HL-60 (cell line): ENCODE results near the gene EPB41L3.

ENCODE experiments used
- DNase-seq, 2 experiments: peaks; one replicate each; pipeline ENCODE4 v3.0.0-alpha.2; 2010 to 2020; ENCODE audit warnings: low read depth in 1 of 2, low spot score in 1 of 2
- H3K27ac ChIP-seq: fragments of 250-450 bp; sonication (Bioruptor Pico); replicated peaks from 2 replicates; pipeline ENCODE4 v1.5.1; 2020; ENCODE audit warnings: mild to moderate bottlenecking, moderate library complexity
- H3K27me3 ChIP-seq: fragments of 250-450 bp; sonication (Bioruptor Pico); 2 replicates; pipeline ENCODE4 v1.5.1; 2021; ENCODE audit warnings: mild to moderate bottlenecking, moderate library complexity; ENCODE audit not compliant: insufficient read depth, poor library complexity, severe bottlenecking
- H3K4me3 ChIP-seq: replicated peaks from 2 replicates; pipeline ENCODE4 v1.5.1; 2011; ENCODE audit warnings: mild to moderate bottlenecking, control low read depth, low read length; ENCODE audit not compliant: insufficient read depth
- GABPA ChIP-seq: IDR thresholded peaks from 2 replicates; pipeline ENCODE4 v1.6.1; 2012; ENCODE audit warnings: low read depth
- POLR2AphosphoS5 ChIP-seq: IDR thresholded peaks from 2 replicates; pipeline ENCODE4 v1.6.1; 2012; ENCODE audit warnings: low read depth
- SPI1 ChIP-seq: IDR thresholded peaks from 2 replicates; pipeline ENCODE4 v1.6.1; 2012; ENCODE audit warnings: low read depth, mild to moderate bottlenecking, borderline replicate concordance
- TF ChIP-seq, protein P1 (sequence below): IDR thresholded peaks from one replicate; pipeline ENCODE4 v1.5.1; 2011; ENCODE audit warnings: low read length, control low read depth, inconsistent platforms; ENCODE audit not compliant: insufficient read depth
- TF ChIP-seq, protein P2 (sequence below): IDR thresholded peaks from 2 replicates; pipeline ENCODE4 v1.6.1; 2012; ENCODE audit warnings: low read depth; ENCODE audit not compliant: insufficient replicate concordance

Gene EPB41L3

DNA sequence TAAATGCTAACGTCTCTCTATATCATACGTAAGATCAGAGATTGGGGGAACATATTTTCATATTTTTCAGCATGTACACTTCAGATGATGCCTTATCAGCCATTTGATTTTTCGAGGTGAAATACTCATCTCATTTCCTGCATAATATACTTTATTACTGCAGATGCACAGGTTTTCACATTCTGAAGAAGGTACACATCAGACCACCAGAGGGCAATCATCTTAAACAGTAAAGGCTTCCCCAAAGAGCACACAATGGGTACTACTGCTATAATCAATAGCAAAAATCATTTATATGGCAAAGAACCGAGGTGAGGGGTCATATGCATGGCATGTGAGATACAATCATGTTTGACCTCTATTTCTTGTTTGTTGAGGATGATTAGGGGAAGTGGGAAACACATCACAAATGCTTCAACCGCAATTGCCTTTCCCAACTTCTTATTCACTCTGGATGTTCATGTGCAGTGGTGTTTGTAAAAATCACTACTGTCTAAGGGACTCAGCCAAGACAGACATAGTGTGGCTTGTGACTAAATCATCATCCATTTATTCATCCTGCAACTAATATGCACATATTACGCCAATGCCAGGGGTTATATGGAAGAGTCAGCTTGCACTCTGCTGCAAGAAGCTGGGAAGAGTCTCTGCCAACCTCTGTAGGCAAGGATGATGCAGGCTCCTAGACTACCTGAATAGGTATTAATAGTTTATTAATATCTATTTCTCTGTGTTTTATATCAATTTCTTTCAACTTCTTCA, 118.7 kb downstream of the EPB41L3 start:
- no peaks in the 10 kb centered on the region for H3K27me3 ChIP-seq
- TF ChIP-seq, protein P1, sequence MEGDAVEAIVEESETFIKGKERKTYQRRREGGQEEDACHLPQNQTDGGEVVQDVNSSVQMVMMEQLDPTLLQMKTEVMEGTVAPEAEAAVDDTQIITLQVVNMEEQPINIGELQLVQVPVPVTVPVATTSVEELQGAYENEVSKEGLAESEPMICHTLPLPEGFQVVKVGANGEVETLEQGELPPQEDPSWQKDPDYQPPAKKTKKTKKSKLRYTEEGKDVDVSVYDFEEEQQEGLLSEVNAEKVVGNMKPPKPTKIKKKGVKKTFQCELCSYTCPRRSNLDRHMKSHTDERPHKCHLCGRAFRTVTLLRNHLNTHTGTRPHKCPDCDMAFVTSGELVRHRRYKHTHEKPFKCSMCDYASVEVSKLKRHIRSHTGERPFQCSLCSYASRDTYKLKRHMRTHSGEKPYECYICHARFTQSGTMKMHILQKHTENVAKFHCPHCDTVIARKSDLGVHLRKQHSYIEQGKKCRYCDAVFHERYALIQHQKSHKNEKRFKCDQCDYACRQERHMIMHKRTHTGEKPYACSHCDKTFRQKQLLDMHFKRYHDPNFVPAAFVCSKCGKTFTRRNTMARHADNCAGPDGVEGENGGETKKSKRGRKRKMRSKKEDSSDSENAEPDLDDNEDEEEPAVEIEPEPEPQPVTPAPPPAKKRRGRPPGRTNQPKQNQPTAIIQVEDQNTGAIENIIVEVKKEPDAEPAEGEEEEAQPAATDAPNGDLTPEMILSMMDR: peak; percentile 59
- peak; percentile 34; the same call in 1 of the 2 replicates for TF ChIP-seq SPI1
- no peak for TF ChIP-seq GABPA
- peak; percentile 8 to 50 for DNase-seq
- no peak overlapping the region for H3K4me3 ChIP-seq
- H3K27ac ChIP-seq: no peak overlapping the region

DNA sequence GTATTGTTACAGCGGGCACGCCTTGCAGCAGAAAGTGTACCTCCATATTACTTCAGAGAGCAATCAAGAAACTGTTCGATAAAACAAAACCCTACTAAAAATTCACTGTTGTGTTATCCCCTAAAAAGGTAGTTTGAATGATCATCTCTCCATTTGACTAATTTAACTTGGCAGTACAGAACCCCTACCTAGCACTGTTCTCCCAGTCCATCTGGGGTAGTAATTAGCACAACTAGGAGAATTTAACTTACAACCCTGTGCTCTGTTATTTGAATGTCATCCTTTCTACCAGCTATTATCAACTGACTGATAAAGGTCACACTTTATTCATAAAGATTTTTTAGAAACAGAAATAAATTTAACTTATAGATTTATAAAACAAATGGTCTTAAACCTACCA, 121.2 kb downstream of the EPB41L3 start:
- Histone ChIP-seq H3K27ac (no peak overlapping the region), H3K27me3 (no peaks in the 10 kb centered on the region), H3K4me3 (no peak overlapping the region)
- DNase-seq: no peak
- TF ChIP-seq SPI1: no peak
- TF ChIP-seq, protein P2, sequence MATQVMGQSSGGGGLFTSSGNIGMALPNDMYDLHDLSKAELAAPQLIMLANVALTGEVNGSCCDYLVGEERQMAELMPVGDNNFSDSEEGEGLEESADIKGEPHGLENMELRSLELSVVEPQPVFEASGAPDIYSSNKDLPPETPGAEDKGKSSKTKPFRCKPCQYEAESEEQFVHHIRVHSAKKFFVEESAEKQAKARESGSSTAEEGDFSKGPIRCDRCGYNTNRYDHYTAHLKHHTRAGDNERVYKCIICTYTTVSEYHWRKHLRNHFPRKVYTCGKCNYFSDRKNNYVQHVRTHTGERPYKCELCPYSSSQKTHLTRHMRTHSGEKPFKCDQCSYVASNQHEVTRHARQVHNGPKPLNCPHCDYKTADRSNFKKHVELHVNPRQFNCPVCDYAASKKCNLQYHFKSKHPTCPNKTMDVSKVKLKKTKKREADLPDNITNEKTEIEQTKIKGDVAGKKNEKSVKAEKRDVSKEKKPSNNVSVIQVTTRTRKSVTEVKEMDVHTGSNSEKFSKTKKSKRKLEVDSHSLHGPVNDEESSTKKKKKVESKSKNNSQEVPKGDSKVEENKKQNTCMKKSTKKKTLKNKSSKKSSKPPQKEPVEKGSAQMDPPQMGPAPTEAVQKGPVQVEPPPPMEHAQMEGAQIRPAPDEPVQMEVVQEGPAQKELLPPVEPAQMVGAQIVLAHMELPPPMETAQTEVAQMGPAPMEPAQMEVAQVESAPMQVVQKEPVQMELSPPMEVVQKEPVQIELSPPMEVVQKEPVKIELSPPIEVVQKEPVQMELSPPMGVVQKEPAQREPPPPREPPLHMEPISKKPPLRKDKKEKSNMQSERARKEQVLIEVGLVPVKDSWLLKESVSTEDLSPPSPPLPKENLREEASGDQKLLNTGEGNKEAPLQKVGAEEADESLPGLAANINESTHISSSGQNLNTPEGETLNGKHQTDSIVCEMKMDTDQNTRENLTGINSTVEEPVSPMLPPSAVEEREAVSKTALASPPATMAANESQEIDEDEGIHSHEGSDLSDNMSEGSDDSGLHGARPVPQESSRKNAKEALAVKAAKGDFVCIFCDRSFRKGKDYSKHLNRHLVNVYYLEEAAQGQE: no peak
- TF ChIP-seq, protein P1: no peak
- no peak for TF ChIP-seq POLR2AphosphoS5
- no peak for TF ChIP-seq GABPA

DNA sequence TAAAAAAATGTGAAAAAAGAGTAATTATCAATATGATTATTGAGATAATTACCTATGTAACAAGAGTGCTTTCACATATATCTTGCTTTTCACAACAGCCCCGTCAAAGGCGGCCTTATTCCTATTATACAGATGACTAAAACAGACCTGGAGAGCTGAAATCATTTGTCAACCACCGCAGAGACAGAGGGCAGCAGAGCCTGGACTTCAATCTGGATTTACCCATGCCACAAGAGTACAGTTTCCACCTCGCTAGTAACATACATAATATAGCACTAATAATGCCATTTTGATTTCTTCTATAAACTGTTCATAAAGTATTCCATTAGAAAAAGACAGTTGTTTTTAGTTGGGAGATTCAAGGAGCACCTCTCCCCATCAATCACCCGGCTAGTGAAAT, 121.8 kb downstream of the EPB41L3 start:
- TF ChIP-seq SPI1 (no peak), POLR2AphosphoS5 (no peak)
- TF ChIP-seq, protein P2: no peak
- TF ChIP-seq, protein P1: no peak
- H3K27ac ChIP-seq: no peak overlapping the region
- H3K27me3 ChIP-seq: no peaks in the 10 kb centered on the region
- DNase-seq: no peak
- H3K4me3 ChIP-seq: no peak overlapping the region

DNA sequence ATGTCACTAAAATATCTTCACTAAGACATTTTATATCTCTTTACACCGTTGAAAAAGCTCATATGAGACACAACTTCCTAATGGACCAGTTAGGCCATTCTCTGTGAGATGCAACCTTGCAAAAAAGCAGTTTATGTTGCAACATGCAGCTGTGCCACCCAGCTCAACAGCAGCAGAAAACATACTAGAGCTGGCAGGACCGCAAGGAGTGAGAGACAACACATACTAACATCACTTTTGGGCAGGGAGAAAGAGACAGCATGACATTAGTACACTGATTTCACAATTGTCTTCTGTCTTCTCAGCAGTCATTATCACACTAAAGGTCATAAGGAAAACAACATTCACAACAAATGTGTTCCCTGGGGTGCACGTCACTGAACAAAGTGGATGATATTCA, 122.9 kb downstream of the EPB41L3 start:
- H3K4me3 ChIP-seq: no peak overlapping the region
- TF ChIP-seq, protein P2: no peak
- TF ChIP-seq GABPA (no peak), SPI1 (no peak), POLR2AphosphoS5 (no peak)
- TF ChIP-seq, protein P1: no peak

More for the DNA sequence above, 122.9 kb downstream of the EPB41L3 start:
- no peak overlapping the region for H3K27ac ChIP-seq
- DNase-seq: peak; percentile 31 to 46
- no peaks in the 10 kb centered on the region for H3K27me3 ChIP-seq
